ENCODE data around the gene COMP.

The COMP gene

GRCh38 chr19:18768997-18769891 lies 21.9 kb downstream of the COMP start:
- no peak for DNase-seq (ENCODE audit: low spot score)

- no peak for DNase-seq (ENCODE audit: low spot score)
Observed at GRCh38 chr19:18768046-18768771, 22.9 kb downstream of the COMP start.

GRCh38 chr19:18765224-18765623 lies 25.9 kb downstream of the COMP start:
- DNase-seq (ENCODE audit: low spot score): no peak

GRCh38 chr19:18764591-18765051 lies 26.5 kb downstream of the COMP start:
- no peak for DNase-seq (ENCODE audit: low spot score)

GRCh38 chr19:18763674-18764590 lies 27.2 kb downstream of the COMP start:
- DNase-seq (ENCODE audit: low spot score): no peak

GRCh38 chr19:18762125-18763023 lies 28.7 kb downstream of the COMP start:
- no peak for DNase-seq (ENCODE audit: low spot score)

GRCh38 chr19:18761531-18762110 lies 29.5 kb downstream of the COMP start:
- DNase-seq (ENCODE audit: low spot score): no peak

GRCh38 chr19:18760440-18761383 lies 30.4 kb downstream of the COMP start:
- no peak for DNase-seq (ENCODE audit: low spot score)

- no peak for DNase-seq (ENCODE audit: low spot score)
Observed at GRCh38 chr19:18759995-18760426, 31.1 kb downstream of the COMP start.

- DNase-seq (ENCODE audit: low spot score): no peak
Observed at GRCh38 chr19:18759304-18759994, 31.7 kb downstream of the COMP start.

- no peak for DNase-seq (ENCODE audit: low spot score)
Observed at GRCh38 chr19:18756896-18757295, 34.2 kb downstream of the COMP start.

GRCh38 chr19:18754501-18754900 lies 36.6 kb downstream of the COMP start:
- DNase-seq (ENCODE audit: low spot score): no peak

GRCh38 chr19:18751571-18751970 lies 39.5 kb downstream of the COMP start:
- no peak for DNase-seq (ENCODE audit: low spot score)

GRCh38 chr19:18750295-18750970 lies 40.7 kb downstream of the COMP start:
- no peak for DNase-seq (ENCODE audit: low spot score)

- DNase-seq (ENCODE audit: low spot score): no peak
Observed at GRCh38 chr19:18749362-18750231, 41.5 kb downstream of the COMP start.

- no peak for DNase-seq (ENCODE audit: low spot score)
Observed at GRCh38 chr19:18746401-18747325, 44.4 kb downstream of the COMP start.
